ENCODE results near the gene ASB13.
A peak's percentile ranks its signal among the peaks of the same experiment; 100 is the strongest.
"Not testable (repeated sequence)": the region's sequence is repeated elsewhere in the genome, so short reads cannot be mapped to it uniquely, and the experiment has no call there.

Gene ASB13

GRCh38 chr10:5627486-5628044, 38.8 kb downstream of the ASB13 start:
- no peak overlapping the region for H3K4me3 ChIP-seq (ENCODE audit: low read depth, low read length)
- DNase-seq (ENCODE audit: low read depth), result no peak
- no peak for TF ChIP-seq CTCF (IDR thresholded peaks at IDR 0.05; ENCODE audit: insufficient read depth, low read depth, low read length, missing control alignments)

DNA sequence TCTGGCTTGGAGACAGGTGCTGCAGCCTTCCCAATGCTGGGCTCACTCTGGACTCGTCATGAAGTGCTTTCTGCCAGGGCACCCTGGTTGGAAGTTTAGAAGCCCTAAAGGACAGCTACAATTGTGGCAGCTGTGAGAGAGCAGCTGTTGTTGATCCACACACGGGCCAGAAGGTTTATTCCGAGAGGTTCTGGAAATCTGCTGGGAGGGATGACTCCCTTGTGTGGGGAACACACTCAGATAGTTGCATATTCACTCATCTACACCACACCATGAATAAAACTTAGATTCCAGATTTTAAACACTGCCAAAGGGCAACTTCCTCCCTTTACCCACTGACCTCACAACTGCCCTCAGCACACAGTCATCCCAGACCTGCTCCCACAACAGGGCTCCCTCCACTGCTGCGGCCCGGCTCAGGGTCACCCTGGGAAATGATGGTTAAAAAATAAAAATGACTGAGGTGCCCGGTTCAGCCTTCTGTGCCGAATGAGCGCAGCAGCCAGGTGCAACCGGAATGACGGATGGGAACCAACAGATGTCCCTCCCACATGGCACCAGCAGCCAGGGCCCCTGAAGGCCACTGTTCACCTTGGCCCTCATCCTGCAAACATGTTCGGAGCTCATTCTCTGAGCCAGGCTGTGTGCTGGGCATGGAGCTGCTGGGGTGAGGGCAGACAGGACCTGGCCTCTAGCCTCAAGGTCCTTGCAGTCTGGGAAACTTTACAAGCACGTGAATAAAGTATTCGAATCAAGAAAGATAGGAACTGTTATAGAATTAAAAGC, 40.2 kb downstream of the ASB13 start:
- DNase-seq (ENCODE audit: low read depth), result no peak
- no peak overlapping the region for H3K4me3 ChIP-seq (ENCODE audit: low read depth, low read length)
- TF ChIP-seq CTCF (IDR thresholded peaks at IDR 0.05; ENCODE audit: insufficient read depth, low read depth, low read length, missing control alignments), result no peak

DNA sequence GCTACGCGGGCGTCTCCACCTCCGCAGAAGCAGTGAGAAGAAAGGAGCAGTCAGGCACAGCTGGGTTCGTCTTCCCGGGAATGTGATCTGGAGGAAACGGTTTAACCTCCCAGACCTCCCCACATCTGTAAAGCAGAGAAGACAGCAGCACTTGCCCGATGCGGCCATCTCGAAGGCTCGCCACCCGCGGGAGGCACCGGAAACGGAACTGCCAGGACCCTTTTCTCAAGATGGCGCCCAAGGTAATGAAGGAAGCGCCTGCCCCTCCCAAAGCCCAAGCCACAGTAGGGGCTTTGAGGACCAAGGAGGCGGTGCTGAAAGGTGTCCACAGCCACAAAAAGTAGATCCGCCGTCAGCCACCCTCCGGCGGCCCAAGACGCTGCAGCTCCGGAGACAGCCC, 41.7 kb downstream of the ASB13 start:
- DNase-seq (ENCODE audit: low read depth), result no peak
- no peak for TF ChIP-seq CTCF (IDR thresholded peaks at IDR 0.05; ENCODE audit: insufficient read depth, low read depth, low read length, missing control alignments)
- no peak overlapping the region for H3K4me3 ChIP-seq (ENCODE audit: low read depth, low read length)

- no peak overlapping the region for H3K4me3 ChIP-seq (ENCODE audit: low read depth, low read length)
- peak; percentile 87 for TF ChIP-seq CTCF (IDR thresholded peaks at IDR 0.05; ENCODE audit: insufficient read depth, low read depth, low read length, missing control alignments)
- DNase-seq (ENCODE audit: low read depth), result peak; percentile 87
These were observed 43.2 kb downstream of the ASB13 start for GRCh38 chr10:5623081-5623748.

DNA sequence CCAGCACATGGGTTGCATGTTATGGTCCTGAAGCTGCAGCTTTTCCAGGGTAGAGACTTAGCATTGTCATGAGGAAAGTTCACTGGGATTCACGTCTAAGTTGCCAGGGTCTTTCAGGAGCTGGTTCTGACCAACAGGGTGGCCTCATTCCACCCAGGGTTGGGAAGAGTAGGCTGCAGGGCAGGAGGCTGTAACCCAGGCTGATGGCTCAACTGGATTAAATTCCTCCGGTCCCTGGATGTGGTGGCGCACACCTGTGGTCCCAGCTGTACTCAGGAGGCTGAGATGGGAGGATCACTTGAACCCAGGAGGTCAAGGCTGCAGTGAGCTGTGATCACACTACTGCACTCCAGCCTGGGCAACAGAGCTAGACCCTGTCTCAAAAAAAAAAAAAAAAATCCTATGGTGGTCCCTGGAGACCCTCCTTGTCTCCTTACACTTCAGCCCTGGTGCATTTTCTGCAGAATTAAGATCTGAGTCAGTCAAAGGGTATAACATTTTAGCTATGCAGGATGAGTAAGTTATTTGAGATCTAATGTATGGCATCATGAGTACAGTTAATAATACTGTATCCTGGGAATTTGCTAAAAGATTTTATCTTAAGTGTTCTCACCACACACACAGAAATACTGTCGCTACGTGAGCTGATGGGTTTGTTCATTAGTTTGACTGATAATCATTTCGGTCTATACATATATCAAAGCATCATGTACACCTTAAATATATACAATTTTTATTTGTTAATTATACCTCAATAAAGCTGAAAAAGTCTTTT, 44.0 kb downstream of the ASB13 start:
- DNase-seq (ENCODE audit: low read depth), result no peak
- H3K4me3 ChIP-seq (ENCODE audit: low read depth, low read length), result no peak overlapping the region
- no peak for TF ChIP-seq CTCF (IDR thresholded peaks at IDR 0.05; ENCODE audit: insufficient read depth, low read depth, low read length, missing control alignments)

GRCh38 chr10:5621371-5621770, 45.0 kb downstream of the ASB13 start:
- DNase-seq (ENCODE audit: low read depth), result not testable (repeated sequence)

DNA sequence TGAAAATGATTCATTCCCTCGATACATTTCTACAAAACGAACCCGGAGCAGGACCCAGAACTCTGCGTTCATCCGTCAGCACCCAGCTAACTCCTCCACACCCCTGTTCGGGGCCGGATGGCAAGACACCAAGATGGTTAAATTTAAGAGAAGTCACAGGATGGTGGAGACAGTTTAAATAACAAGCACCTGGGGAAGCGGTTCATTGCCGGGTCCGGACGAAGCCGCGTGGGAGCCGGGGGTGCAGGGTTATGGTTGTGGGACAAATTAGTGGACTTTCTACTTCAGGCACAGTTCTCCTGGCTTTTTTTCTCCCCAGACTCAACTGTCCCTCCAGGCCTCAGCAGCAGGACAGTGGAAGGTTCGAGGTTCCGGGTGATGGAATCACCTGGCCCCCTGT, 45.4 kb downstream of the ASB13 start:
- TF ChIP-seq CTCF (IDR thresholded peaks at IDR 0.05; ENCODE audit: insufficient read depth, low read depth, low read length, missing control alignments), result no peak
- DNase-seq (ENCODE audit: low read depth), result no peak
- no peak overlapping the region for H3K4me3 ChIP-seq (ENCODE audit: low read depth, low read length)

More at GRCh38 chr10:5621371-5621770, 45.0 kb downstream of the ASB13 start:
- H3K4me3 ChIP-seq (ENCODE audit: low read depth, low read length), result not testable (repeated sequence)

Measured in GM12865 (cell line).